Pancreas (tissue), 10 donors: ENCODE data around the gene ISY1. TPM values are rescaled to one million over a fixed set of nuclear protein-coding genes. Genes with fewer than 3 reads are reported as not detected.
"Not testable (repeated sequence)": the region's sequence is repeated elsewhere in the genome, so short reads cannot be mapped to it uniquely, and the experiment has no call there.

Source experiments
- ATAC-seq, 4 donors: fragments of 200-7000 bp; cut with Tn5 transposase; one replicate each; pipeline versions ENCODE4 v1.8.0 to v1.9.1; 2020; ENCODE audit warnings: mild to moderate bottlenecking in 4 of 4, moderate library complexity in 4 of 4
- DNase-seq, 6 donors: peaks; one replicate each; pipeline ENCODE4 v3.0.0-alpha.2; 2020
- FAIRE-seq: peaks from 2 replicates; lab custom pipeline; 2012; peaks lifted over from hg19 to GRCh38; lab: Jason Lieb, UNC
- H3K27ac ChIP-seq, 4 donors: fragments of 200-600 bp; sonication (generic); 1 replicate in 3 of 4; 2 replicates in 1 of 4; pipeline versions ENCODE4 v1.5.0 to v1.8.0; 2020
- H3K27me3 ChIP-seq, 4 donors: fragments of 200-600 bp; one replicate each; pipeline ENCODE4 v1.8.0; 2021
- H3K36me3 ChIP-seq, 3 donors: fragments of 200-600 bp; sonication (generic) in 1 of 3; one replicate each; pipeline versions ENCODE4 v1.5.0 to v1.8.0; 2020 to 2021
- H3K4me1 ChIP-seq, 3 donors: fragments of 200-600 bp; one replicate each; pipeline ENCODE4 v1.8.0; 2021
- H3K4me3 ChIP-seq, 4 donors: fragments of 200-600 bp; sonication (generic) in 2 of 4; one replicate each; pipeline versions ENCODE4 v1.5.0 to v1.8.0; 2020 to 2021
- H3K9me3 ChIP-seq, 4 donors: fragments of 200-600 bp; one replicate each; pipeline ENCODE4 v1.8.0; 2021
- WGBS, 2 donors: extraction: QIAGEN DNeasy Blood & Tissue Kit; methylation state at CpG; one replicate each; pipeline ENCODE4 v1.1.7; 2013; 5-methylcytosine and 5-hydroxymethylcytosine counted together
- intact Hi-C, 3 donors: fragments of 100-400 bp; cut with DNase I; formaldehyde crosslinking; loops; one replicate each; pipeline versions ENCODE4 v1.11.1 to v1.14.2; 2022
- polyA plus RNA-seq, 2 donors: library from polyadenylated mRNA; stranded (reverse); fragments of 200-250 nt; gene quantifications; one replicate each; pipeline ENCODE4 v1.2.3, GENCODE V29; 2013
- total RNA-seq, 6 donors: library from RNA; stranded (reverse); fragmentation: NEBNext Ultra II Directional in 4 of 6; extraction: Animal tissue kit (Norgen Biotek cat#: 25700) in 4 of 6; gene quantifications; one replicate each; pipeline versions ENCODE4 v1.2.1 to v1.2.4, GENCODE V29; 2021 to 2023
- TF ChIP-seq, protein P1 (sequence below), 4 donors: fragments of 200-600 bp; sonication (generic) in 3 of 4; IDR thresholded peaks; one replicate each; pipeline versions ENCODE4 v1.5.0 to v1.8.0; 2021; ENCODE audit warnings: antibody characterized with exemption in 4 of 4
- donor health status: healthy with polysubstance abuse.
- donor health status: DM: no; HTN: no; CAD: no; lungs with moderate emphysema.
- donor health status: DM: no; HTN: no; CAD: no.
- donor health status: control.
- donor health status: control.
- donor health status: Bipolar disorder and iron deficiency.
- donor health status: DM: yes; HTN: yes; CAD: no.
- donor health status: DM: no; HTN: no; CAD: no.
- donor health status: DM: no; HTN: no; CAD: no.
- donor health status: DM: yes; HTN: yes; CAD: no.

The ISY1 gene
- total and polyA plus RNA-seq, 8 donors, result 9.2 to 17.2 (median 13.8) TPM

DNA sequence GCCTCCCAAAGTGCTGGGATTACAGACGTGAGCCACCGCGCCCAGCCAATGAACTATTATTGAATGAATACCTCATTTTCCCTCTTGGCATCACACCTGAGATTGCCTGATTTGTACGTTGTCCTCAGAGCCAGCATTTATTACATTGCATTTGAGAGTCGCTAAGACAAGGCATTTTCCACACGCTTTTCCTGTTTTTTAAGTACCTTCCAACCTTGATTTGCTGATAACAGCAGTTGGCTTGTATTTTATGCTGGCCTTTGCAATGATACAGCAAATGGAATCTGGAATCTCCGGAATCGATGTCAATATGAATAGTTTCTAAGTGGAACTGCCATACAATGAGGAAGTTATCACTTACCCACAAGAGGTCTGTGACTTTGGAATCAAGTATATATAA is 38.5 kb upstream of the ISY1 start:
- Histone ChIP-seq H3K4me3 (no peak overlapping the region), H3K9me3 (no peaks in the 10 kb centered on the region), H3K27ac (no peak overlapping the region), H3K27me3 (no peaks in the 10 kb centered on the region), H3K4me1 (no peaks in the 10 kb centered on the region), H3K36me3 (no peaks in the 10 kb centered on the region)
- no peak for FAIRE-seq
- 79 to 80% methylated on average over 8 of the region's 8 CpGs for WGBS, 2 donors
- intact Hi-C loops, result no loop called here
- no peak for ATAC-seq
- TF ChIP-seq, protein P1, sequence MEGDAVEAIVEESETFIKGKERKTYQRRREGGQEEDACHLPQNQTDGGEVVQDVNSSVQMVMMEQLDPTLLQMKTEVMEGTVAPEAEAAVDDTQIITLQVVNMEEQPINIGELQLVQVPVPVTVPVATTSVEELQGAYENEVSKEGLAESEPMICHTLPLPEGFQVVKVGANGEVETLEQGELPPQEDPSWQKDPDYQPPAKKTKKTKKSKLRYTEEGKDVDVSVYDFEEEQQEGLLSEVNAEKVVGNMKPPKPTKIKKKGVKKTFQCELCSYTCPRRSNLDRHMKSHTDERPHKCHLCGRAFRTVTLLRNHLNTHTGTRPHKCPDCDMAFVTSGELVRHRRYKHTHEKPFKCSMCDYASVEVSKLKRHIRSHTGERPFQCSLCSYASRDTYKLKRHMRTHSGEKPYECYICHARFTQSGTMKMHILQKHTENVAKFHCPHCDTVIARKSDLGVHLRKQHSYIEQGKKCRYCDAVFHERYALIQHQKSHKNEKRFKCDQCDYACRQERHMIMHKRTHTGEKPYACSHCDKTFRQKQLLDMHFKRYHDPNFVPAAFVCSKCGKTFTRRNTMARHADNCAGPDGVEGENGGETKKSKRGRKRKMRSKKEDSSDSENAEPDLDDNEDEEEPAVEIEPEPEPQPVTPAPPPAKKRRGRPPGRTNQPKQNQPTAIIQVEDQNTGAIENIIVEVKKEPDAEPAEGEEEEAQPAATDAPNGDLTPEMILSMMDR (IDR thresholded peaks at IDR 0.05), result no peak
- DNase-seq, result no peak

DNA sequence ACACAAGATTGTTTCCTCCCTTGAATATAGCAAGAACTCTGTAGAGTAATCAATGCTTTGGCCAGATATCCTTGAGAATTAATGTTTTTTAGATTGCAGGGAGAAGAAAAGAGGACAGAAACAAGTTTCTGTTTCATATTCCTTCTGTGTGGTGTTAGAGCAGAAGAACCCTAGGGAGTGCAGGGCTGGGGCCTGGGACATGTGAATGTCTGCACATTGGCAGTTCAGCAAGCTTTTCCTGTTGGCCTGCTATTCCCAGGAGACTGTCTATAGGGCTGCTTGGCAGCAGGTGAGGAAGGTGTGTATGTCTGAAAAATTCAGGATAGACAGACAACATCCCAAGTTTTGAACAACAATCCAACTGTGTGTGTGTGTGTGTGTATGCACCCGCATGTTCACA is 36.5 kb upstream of the ISY1 start:
- H3K9me3 ChIP-seq, result no peaks in the 10 kb centered on the region
- H3K4me3 ChIP-seq, result no peak overlapping the region
- H3K36me3 ChIP-seq, result no peaks in the 10 kb centered on the region
- no peak overlapping the region for H3K27ac ChIP-seq
- FAIRE-seq (no peak), DNase-seq (no peak), ATAC-seq (no peak)
- intact Hi-C loops, result no loop called here
- TF ChIP-seq, protein P1 (IDR thresholded peaks at IDR 0.05), result no peak
- WGBS, 2 donors, result 87 to 90% methylated on average over 1 of the region's 1 CpG
- no peaks in the 10 kb centered on the region for H3K4me1 ChIP-seq
- H3K27me3 ChIP-seq, result no peaks in the 10 kb centered on the region

DNA sequence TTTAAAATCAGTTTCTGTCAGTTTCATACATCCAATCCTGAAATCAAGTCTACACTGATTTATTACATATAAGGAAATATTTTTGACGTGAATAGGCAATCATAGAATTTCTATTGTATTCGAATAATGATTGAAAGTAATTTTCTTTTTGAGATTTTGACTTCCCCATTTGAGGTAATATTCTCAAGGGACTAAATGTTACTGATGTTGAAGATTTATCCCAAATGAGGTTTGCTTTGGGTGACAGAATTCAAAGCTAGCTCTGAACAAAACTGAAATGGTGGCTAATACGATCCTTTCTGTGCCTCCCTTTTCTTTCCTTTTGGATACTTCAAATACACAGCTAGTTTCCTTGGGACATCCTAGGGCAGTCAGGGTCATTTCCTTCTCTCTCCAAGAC is 35.7 kb upstream of the ISY1 start:
- 86 to 87% methylated on average over 3 of the region's 3 CpGs for WGBS, 2 donors
- Histone ChIP-seq H3K9me3 (no peaks in the 10 kb centered on the region), H3K36me3 (no peaks in the 10 kb centered on the region), H3K27me3 (no peaks in the 10 kb centered on the region), H3K4me1 (no peaks in the 10 kb centered on the region), H3K4me3 (no peak overlapping the region), H3K27ac (peak overlapping the region in 1 of 4 donors; percentile 0)
- DNase-seq, result no peak
- no peak for ATAC-seq
- intact Hi-C loops, result no loop called here
- FAIRE-seq, result no peak
- TF ChIP-seq, protein P1 (IDR thresholded peaks at IDR 0.05), result no peak

DNA sequence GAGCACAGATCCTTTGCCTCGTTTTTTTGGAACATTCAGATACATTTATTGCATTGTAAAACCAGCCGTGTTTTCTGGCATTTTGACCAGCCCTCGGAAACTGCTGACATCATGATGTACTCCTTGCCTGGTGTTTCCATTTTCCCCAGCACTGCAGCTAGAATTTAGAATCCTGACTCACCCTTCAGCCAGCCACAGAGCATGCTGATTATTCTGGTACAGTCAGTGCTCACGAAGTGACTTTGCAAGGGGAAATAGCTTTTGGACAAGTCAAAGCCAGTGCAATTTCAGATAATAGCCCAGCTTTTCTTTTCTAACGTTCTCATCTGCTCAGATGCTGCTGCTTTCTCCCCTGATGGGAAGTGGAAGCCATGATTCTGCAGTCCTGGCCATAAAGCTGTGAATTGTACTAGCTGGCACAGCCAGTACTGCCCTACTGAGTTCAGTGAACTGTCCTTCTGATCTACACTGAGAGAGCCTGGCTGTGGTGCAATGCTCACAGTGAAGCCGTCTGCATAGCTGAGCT is 34.9 kb upstream of the ISY1 start:
- no peak for FAIRE-seq
- Histone ChIP-seq H3K9me3 (no peaks in the 10 kb centered on the region), H3K4me1 (no peaks in the 10 kb centered on the region), H3K4me3 (no peak overlapping the region), H3K27me3 (no peaks in the 10 kb centered on the region), H3K36me3 (no peaks in the 10 kb centered on the region), H3K27ac (peak overlapping the region in 1 of 4 donors; percentile 0)
- peak in 3 of 4 donors; percentile 55 to 82 (median 73) for ATAC-seq
- 59 to 62% methylated on average over 6 of the region's 6 CpGs for WGBS, 2 donors
- TF ChIP-seq, protein P1 (IDR thresholded peaks at IDR 0.05), result no peak
- intact Hi-C loops, result no loop called here
- no peak for DNase-seq

DNA sequence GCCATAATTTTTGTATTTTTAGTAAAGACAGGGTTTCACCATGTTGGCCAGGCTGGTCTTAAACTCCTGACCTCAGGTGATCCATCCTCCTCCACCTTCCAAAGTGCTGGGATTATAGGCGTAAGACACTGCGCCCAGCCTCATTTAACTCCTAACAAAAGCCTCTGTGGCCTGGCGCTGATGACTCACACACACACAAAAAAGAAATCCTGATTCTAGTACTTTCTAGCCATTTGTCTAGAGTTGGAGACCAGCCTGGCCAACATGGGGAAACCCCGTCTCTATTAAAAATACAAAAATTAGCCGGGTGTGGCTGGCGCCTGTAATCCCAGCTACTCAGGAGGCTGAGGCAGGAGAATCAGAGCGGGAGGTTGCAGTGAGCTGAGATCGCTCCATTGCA is 28.9 kb upstream of the ISY1 start:
- ATAC-seq, H3K27ac ChIP-seq, H3K9me3 ChIP-seq, H3K4me3 ChIP-seq, H3K36me3 ChIP-seq, DNase-seq, FAIRE-seq, H3K27me3 ChIP-seq, intact Hi-C loops: not testable (repeated sequence)
- WGBS, 2 donors, result 94 to 96% methylated on average over 8 of the region's 8 CpGs
- H3K4me1 ChIP-seq, result peaks cover 7 to 16% (median 13%) of the 10 kb centered on the region in 3 donors
